ENCODE measurements around the gene TANK.
"Not testable (repeated sequence)": the region's sequence is repeated elsewhere in the genome, so short reads cannot be mapped to it uniquely, and the experiment has no call there.

Gene TANK

GRCh38 chr2:161169335-161169734 is 9.1 kb downstream of the TANK start:
- no peak for DNase-seq (ENCODE audit: low read depth)

DNA sequence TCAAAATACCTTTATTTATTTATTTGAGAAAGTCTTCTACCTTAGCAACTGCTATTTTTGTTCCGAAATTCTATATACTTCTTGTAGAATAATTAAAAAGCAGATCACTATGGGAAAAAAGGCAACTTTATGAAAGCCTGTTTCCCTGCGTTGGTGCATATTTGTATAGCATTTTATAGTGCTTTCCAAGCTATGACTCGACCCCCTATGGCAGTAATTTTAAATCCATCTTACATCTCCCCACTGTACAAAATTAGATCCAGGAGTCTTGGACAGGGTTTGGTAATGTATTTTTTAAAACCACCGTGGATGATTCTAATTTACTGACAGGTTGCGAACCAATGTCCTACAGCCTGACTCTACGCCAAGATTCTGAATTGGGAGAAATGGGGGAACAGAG is 10.1 kb downstream of the TANK start:
- DNase-seq (ENCODE audit: low read depth), result no peak

- no peak for DNase-seq (ENCODE audit: low read depth)
These were observed 11.0 kb downstream of the TANK start for GRCh38 chr2:161170958-161171932.

DNA sequence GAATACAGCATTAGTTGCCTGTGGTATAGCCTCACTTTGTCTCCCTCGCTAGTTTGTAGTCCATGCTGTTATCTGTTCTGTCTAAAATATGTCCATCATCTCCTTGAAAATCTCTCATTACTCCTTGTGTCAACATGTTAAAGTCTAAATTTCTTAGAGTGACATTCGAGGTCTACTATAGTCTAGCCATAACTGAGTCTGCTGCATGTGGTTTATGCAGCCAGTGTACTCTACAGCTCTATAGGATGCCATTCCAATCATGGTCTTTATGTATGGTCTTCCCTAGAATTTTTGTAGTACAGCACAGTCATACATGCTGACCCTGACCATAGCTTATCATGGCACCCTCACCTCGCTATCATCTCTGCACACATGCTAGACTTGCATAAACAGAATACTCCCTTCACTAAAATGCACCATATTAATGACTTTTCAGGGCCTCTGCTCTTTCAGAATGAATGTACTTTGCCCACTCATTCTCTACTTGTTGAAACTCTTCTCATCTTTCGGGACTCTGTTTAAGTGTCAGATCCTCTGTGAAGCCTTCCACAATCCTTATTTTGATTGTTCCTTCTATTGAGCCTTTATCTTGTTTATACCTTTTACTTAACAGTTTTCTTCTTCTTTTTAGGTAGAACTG is 12.8 kb downstream of the TANK start:
- no peak for DNase-seq (ENCODE audit: low read depth)

GRCh38 chr2:161173541-161174194 is 13.4 kb downstream of the TANK start:
- DNase-seq (ENCODE audit: low read depth), result no peak

GRCh38 chr2:161177969-161178368 is 17.7 kb downstream of the TANK start:
- no peak for DNase-seq (ENCODE audit: low read depth)

DNA sequence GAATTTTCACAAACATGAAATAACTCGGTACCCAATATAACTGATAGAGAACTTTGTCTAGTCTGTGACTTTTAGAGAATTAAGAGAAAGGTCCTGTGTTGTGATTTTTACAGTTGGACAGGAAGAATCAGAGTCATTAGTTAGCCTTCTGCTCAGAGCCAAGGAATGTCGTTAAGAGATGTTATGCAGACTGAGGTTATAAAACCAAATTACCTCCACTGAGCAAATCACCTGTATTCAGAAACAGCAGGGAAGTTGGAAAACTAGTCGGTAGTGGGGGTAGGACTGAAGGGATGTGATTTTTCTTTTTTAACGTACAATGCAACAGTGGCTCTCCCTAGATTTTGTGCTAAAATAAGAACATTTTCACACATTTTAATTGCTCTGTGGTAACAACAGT is 18.5 kb downstream of the TANK start:
- no peak for DNase-seq (ENCODE audit: low read depth)

- DNase-seq (ENCODE audit: low read depth), result no peak
These were observed 29.8 kb downstream of the TANK start for GRCh38 chr2:161190050-161190449.

GRCh38 chr2:161195602-161196001 is 35.4 kb downstream of the TANK start:
- DNase-seq (ENCODE audit: low read depth), result not testable (repeated sequence)

GRCh38 chr2:161199912-161200701 is 39.9 kb downstream of the TANK start:
- DNase-seq (ENCODE audit: low read depth), result no peak

DNA sequence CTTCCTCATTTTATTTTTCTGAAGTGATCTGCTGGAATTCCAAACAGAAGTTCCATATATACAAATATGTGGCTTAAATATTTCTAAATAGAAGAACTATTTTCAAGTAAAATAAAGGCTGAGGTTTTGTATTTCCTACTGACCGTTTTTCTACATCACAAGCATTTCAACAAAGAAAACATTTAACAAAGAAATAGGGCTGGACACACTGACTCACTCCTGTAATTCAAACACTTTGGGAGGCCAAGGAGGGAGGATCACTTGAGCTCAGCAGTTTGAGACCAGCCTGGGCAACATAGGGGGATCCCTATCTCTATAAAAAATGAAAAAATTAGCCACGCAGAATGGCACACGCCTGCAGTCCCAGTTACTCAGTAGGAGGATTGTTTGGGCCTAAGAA is 44.6 kb downstream of the TANK start:
- no peak for DNase-seq (ENCODE audit: low read depth)

GRCh38 chr2:161206471-161207032 is 46.3 kb downstream of the TANK start:
- no peak for DNase-seq (ENCODE audit: low read depth)

DNA sequence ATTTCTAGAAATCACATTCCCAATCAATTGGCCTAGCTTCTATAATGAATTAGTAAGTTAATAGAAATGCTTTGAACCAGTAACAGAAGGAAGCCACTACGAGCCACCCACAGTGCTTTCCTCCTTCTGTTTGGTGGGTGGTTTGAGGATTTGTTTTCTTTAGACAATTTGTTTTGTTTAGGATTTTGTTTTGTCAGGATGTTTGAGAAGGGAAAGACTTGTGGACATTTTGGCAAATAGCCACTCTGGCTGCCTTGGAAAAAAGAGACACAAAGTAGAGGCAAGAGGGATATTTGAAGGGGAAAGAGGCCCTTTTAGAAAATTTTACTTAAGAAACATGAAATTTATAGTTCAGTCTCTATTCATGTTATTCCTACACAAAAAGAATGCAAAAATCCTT is 47.7 kb downstream of the TANK start:
- no peak for DNase-seq (ENCODE audit: low read depth)

GRCh38 chr2:161208527-161209139 is 48.4 kb downstream of the TANK start:
- DNase-seq (ENCODE audit: low read depth), result no peak

DNA sequence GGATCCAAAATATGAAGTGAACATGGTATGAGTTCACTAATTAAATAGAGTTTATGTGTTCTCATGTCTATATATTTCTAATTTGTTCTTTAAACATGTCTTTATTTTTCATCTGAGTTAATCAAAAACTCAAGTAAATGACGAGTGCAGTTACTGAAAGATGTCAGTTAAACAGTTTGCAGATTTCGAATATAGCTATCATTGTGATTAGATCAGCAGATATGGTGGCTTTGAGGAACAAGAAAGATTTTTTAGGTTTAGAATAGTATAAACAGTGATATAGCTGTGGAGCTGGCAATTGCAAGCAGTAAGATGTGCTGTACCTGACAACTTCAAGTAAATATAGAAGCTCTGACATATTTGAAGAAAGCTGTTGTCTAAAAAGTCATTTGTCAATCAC is 49.7 kb downstream of the TANK start:
- DNase-seq (ENCODE audit: low read depth), result no peak

GRCh38 chr2:161217597-161218185 is 57.5 kb downstream of the TANK start:
- DNase-seq (ENCODE audit: low read depth), result no peak

- no peak for DNase-seq (ENCODE audit: low read depth)
These were observed 59.0 kb downstream of the TANK start for GRCh38 chr2:161219211-161219610.

DNA sequence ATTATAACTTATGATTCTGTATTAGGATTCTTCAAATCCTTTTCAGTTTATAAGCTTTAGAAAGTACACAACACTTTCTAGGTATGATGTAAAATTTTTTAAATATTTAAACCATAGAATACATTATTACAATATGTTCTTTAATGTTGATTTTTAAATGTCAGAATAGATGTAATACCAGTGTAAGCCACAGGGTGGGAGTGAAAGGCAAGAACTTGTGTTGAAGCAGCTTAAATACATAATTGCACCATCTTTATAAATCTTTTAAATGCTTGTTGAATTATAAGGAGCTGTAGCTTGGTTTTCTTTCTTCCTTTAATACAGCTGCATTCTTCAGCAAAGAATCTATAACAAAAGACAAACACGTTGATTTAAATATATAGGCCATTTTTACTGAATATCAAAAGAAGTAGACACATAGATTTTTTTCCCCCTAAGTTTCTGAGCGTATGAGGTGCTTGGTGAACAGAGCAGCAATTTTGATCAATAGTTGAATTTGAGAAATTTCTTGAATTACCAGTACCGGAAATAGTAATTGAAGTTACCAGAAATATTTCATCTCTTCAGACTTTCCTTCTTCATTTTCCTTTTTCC is 63.0 kb downstream of the TANK start:
- DNase-seq (ENCODE audit: low read depth), result no peak

DNA sequence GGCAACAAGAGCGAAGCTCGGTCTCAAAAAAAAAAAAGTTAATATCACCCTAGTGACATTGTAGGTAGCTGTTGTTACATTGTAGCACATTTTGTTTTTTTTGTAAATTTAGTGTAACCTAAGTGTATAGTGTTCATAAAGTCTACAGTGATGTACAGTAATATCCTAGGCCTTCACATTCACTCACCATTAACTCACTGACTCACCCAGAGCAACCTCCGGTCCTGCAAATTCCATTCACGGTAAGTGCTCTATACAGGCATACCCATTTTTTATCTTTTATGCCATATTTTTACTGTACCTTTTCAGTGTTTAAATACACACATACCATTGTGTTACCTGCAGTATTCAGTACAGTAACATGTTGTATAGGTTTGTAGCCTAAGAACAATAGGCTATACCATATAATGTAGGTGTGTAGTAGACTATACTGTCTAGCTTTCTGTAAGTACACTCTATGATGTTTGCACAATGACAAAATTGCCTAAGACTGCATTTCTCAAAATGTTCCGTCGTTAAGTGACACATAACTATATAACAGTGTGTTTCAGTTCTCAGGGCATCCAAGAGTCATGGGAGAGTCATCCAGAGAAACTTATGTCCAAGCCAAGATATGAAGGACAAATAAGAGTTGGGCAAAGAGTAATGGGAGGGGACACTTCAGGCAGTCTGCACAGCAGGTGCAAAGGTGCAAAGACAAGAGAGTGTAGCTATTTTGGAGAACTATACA is 68.4 kb downstream of the TANK start:
- no peak for DNase-seq (ENCODE audit: low read depth)

DNA sequence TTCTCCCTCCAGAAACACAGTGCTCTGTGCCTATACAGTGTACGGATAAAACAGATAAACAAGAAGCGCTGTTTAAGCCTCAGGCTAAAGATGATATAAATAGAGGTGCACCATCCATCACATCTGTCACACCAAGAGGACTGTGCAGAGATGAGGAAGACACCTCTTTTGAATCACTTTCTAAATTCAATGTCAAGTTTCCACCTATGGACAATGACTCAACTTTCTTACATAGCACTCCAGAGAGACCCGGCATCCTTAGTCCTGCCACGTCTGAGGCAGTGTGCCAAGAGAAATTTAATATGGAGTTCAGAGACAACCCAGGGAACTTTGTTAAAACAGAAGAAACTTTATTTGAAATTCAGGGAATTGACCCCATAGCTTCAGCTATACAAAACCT is 70.7 kb downstream of the TANK start:
- DNase-seq (ENCODE audit: low read depth), result no peak
